GM12875 (cell line): ENCODE results near the gene TMEM156.
"Not testable (repeated sequence)": the region's sequence is repeated elsewhere in the genome, so short reads cannot be mapped to it uniquely, and the experiment has no call there.

Experiments used
- H3K4me3 ChIP-seq: one replicate; pipeline ENCODE4 v1.5.1; 2011; ENCODE audit warnings: low read depth, low read length, control low read depth
- CTCF ChIP-seq: IDR thresholded peaks from 2 replicates; pipeline ENCODE4 v1.5.1; 2011; ENCODE audit warnings: low read depth, mild to moderate bottlenecking, control low read depth, inconsistent platforms, low read length, moderate library complexity, borderline replicate concordance; ENCODE audit not compliant: insufficient read depth

TMEM156 gene

GRCh38 chr4:38995660-38996005 lies 36.6 kb downstream of the TMEM156 start:
- no peak overlapping the region for H3K4me3 ChIP-seq
- TF ChIP-seq CTCF = no peak

GRCh38 chr4:38994135-38994534 lies 38.1 kb downstream of the TMEM156 start:
- H3K4me3 ChIP-seq = no peak overlapping the region
- TF ChIP-seq CTCF = no peak

- no peak overlapping the region for H3K4me3 ChIP-seq
- no peak for TF ChIP-seq CTCF
These were observed 38.5 kb downstream of the TMEM156 start for GRCh38 chr4:38993683-38994082.

- H3K4me3 ChIP-seq = no peak overlapping the region
- no peak for TF ChIP-seq CTCF
These were observed 42.0 kb downstream of the TMEM156 start for GRCh38 chr4:38990241-38990640.

GRCh38 chr4:38989487-38989886 lies 42.7 kb downstream of the TMEM156 start:
- TF ChIP-seq CTCF = no peak
- H3K4me3 ChIP-seq = no peak overlapping the region

GRCh38 chr4:38988353-38988752 lies 43.9 kb downstream of the TMEM156 start:
- not testable (repeated sequence) for H3K4me3 ChIP-seq

- no peak overlapping the region for H3K4me3 ChIP-seq
These were observed 44.7 kb downstream of the TMEM156 start for GRCh38 chr4:38987491-38987890.

More at GRCh38 chr4:38987491-38987890, 44.7 kb downstream of the TMEM156 start:
- TF ChIP-seq CTCF = no peak
